Fibroblast of villous mesenchyme (primary cell): ENCODE measurements around the gene ARHGAP21. TPM values are rescaled to one million over a fixed set of nuclear protein-coding genes. Genes with fewer than 3 reads are reported as not detected.
A peak's percentile ranks its signal among the peaks of the same experiment; 100 is the strongest.

ENCODE experiments used
- DNase-seq: peaks from one replicate; pipeline ENCODE4 v3.0.0-alpha.2; 2010; ENCODE audit warnings: low read depth
- H3K4me3 ChIP-seq: 2 replicates; pipeline ENCODE4 v1.5.1; 2011; ENCODE audit warnings: low read depth, mild to moderate bottlenecking, low read length
- total RNA-seq: library from RNA; depleted of rRNA; stranded (reverse); fragments of >200 nt; gene quantifications from 2 replicates; pipeline ENCODE4 v1.2.3, GENCODE V29; 2012
- TF ChIP-seq, protein P1 (sequence below): IDR thresholded peaks from 2 replicates; pipeline ENCODE4 v1.5.1; 2012; ENCODE audit warnings: low read depth, mild to moderate bottlenecking, low read length; ENCODE audit not compliant: insufficient read depth

The ARHGAP21 gene
- total RNA-seq, 1 donor: 136 TPM

GRCh38 chr10:24701447-24701846, 22.2 kb downstream of the ARHGAP21 start:
- TF ChIP-seq, protein P1, sequence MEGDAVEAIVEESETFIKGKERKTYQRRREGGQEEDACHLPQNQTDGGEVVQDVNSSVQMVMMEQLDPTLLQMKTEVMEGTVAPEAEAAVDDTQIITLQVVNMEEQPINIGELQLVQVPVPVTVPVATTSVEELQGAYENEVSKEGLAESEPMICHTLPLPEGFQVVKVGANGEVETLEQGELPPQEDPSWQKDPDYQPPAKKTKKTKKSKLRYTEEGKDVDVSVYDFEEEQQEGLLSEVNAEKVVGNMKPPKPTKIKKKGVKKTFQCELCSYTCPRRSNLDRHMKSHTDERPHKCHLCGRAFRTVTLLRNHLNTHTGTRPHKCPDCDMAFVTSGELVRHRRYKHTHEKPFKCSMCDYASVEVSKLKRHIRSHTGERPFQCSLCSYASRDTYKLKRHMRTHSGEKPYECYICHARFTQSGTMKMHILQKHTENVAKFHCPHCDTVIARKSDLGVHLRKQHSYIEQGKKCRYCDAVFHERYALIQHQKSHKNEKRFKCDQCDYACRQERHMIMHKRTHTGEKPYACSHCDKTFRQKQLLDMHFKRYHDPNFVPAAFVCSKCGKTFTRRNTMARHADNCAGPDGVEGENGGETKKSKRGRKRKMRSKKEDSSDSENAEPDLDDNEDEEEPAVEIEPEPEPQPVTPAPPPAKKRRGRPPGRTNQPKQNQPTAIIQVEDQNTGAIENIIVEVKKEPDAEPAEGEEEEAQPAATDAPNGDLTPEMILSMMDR: no peak
- H3K4me3 ChIP-seq: no peak overlapping the region
- peak; percentile 34 for DNase-seq

GRCh38 chr10:24700948-24701347, 22.7 kb downstream of the ARHGAP21 start:
- TF ChIP-seq, protein P1: no peak
- DNase-seq: no peak

DNA sequence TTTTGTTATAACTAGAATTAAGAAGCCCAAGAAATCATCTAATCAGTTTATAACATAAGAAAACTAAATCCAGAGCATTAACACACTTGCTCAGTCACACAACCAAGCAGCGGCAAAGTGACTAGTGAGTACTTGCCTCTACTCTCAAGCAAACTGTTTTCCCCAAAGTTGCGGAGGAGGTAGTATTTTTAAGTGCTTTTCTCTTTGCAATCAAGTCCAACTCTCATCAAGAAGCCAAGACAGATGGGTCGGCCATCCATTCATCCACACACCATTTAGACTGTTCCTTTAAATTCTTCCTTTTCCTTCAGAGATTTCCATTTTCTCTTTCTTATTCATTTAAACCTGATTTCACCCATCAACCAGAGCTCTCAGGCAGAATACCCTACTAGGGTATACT, 25.4 kb downstream of the ARHGAP21 start:
- no peak for DNase-seq
- no peak overlapping the region for H3K4me3 ChIP-seq
- TF ChIP-seq, protein P1: no peak

More at GRCh38 chr10:24700948-24701347, 22.7 kb downstream of the ARHGAP21 start:
- H3K4me3 ChIP-seq: no peak overlapping the region

DNA sequence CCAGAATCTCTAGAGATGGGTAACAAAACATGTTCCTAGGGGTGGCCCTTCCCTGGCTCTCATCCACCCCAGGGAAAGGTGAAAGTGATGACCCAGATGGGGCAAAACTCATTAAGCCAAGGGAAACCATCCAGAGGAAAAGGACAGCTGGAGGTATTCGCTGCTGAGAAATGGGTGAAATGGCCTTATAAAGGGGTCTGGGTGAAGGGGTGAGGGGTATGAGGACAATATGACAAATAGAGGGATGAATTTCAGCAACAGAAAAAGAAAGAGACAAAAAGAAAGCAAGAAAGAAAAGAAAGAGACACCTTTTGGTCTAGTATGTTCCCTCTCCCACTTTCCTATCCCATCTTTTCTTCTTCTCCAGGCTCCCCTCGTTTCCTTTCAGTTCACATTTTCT, 26.6 kb downstream of the ARHGAP21 start:
- H3K4me3 ChIP-seq: no peak overlapping the region
- TF ChIP-seq, protein P1: no peak
- no peak for DNase-seq

DNA sequence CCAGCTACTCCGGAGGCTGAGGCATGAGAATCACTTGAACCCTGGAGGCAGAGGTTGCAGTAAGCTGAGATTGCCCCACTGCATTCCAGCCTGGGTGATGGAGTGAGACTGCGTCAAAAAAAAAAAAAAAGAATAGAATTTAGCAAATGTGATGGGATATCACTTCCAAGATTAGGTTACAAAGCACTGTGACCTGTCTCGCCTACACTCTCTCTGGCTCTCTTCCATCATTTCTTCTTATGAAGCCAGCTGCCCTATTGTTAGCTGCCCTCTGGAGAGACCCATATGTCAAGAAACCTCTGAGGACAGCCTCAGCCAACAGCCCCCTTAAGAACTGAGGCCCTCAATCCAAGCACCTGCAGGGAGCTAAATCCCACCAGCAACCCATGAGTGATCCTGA, 28.2 kb downstream of the ARHGAP21 start:
- no peak overlapping the region for H3K4me3 ChIP-seq
- TF ChIP-seq, protein P1: no peak
- no peak for DNase-seq

DNA sequence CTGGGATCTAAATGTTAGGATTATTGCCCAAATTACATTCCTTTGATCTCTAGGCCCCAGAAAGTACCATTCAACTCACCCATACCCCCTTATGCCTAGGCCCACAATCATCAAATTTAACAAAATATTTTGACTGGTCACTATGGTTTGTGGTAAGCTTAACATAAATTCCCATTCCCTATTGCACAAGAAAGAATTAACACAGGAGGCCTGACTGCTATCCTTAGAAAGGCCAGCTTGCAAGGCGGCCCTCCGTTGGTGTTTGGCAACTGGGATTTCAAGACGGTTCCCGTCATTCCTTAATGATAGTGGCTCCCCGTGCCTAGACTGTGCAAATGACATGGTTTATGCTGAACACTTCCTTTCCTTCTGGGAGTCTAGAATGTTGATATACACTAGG, 29.6 kb downstream of the ARHGAP21 start:
- DNase-seq: peak; percentile 93
- TF ChIP-seq, protein P1: no peak
- no peak overlapping the region for H3K4me3 ChIP-seq

DNA sequence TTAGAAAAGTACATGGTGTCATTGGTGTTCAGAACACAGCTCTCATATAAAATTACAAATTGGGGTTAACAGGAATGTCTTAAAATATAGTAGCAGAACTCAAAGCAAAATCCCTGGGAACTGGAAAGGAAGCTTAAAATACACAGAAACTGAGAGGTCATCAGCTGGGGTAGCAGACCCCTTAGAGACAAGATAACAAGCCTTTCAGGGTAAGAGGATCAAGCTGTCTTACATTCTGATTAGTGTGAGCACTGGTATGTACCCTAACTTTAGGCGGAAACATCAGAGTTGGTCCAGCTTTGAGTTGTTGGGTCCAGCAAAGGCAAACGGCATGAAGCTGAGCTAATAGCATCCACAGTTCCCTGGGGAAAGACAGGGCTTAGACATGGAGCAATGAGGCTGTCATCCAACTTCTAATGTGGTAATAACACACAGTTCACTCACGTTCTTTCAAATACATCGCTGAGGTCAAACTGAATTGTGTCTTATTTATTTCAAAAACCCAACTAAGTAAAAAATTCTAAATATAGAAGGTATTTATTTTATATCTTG, 32.6 kb downstream of the ARHGAP21 start:
- TF ChIP-seq, protein P1: no peak
- DNase-seq: peak; percentile 81
- no peak overlapping the region for H3K4me3 ChIP-seq
